Left lung (tissue), 10 donors: ENCODE data around the gene MLPH. TPM values are rescaled to one million over a fixed set of nuclear protein-coding genes. Genes with fewer than 3 reads are reported as not detected.
A peak's percentile ranks its signal among the peaks of the same experiment; 100 is the strongest.
"Not testable (repeated sequence)": the region's sequence is repeated elsewhere in the genome, so short reads cannot be mapped to it uniquely, and the experiment has no call there.

Experiments
- ATAC-seq: fragments of 200-7000 bp; cut with Tn5 transposase; one replicate; pipeline ENCODE4 v1.9.1; 2020; ENCODE audit warnings: moderate library complexity
- DNase-seq, 4 donors: peaks; one replicate each; pipeline ENCODE4 v3.0.0-alpha.2; 2013 to 2020
- H3K27ac ChIP-seq, 2 donors: fragments of 200-600 bp; sonication (generic) in 1 of 2; one replicate each; pipeline versions ENCODE4 v1.5.0 to v1.8.0; 2020 to 2021
- H3K27me3 ChIP-seq, 2 donors: fragments of 200-600 bp; sonication (generic) in 1 of 2; one replicate each; pipeline versions ENCODE4 v1.5.0 to v1.8.0; 2020 to 2021
- H3K36me3 ChIP-seq, 2 donors: fragments of 200-600 bp; sonication (generic) in 1 of 2; one replicate each; pipeline versions ENCODE4 v1.5.0 to v1.8.0; 2020 to 2021
- H3K4me1 ChIP-seq, 2 donors: fragments of 200-600 bp; one replicate each; pipeline ENCODE4 v1.8.0; 2021
- H3K4me3 ChIP-seq, 2 donors: fragments of 200-600 bp; sonication (generic) in 1 of 2; one replicate each; pipeline versions ENCODE4 v1.5.0 to v1.8.0; 2020 to 2021; ENCODE audit warnings: mild to moderate bottlenecking in 1 of 2
- H3K9me3 ChIP-seq, 2 donors: fragments of 200-600 bp; sonication (generic) in 1 of 2; one replicate each; pipeline versions ENCODE4 v1.5.0 to v1.8.0; 2020 to 2021
- CTCF ChIP-seq, 2 donors: fragments of 200-600 bp; sonication (generic) in 1 of 2; IDR thresholded peaks; one replicate each; pipeline versions ENCODE4 v1.5.0 to v1.8.0; 2021; ENCODE audit warnings: antibody characterized with exemption in 2 of 2
- intact Hi-C, 2 donors: fragments of 100-400 bp; cut with DNase I; formaldehyde crosslinking; loops; one replicate each; pipeline versions ENCODE4 v1.11.2 to v1.14.2; 2022
- polyA plus RNA-seq, 6 donors: library from polyadenylated mRNA; unstranded; fragments of 120-200 nt; gene quantifications; one replicate each; pipeline ENCODE4 v1.2.1, GENCODE V29; 2013; ENCODE audit not compliant: insufficient read length in 6 of 6
- total RNA-seq, 2 donors: library from RNA; stranded (reverse); fragmentation: NEBNext Ultra II Directional; extraction: Animal tissue kit (Norgen Biotek cat#: 25700); gene quantifications; one replicate each; pipeline ENCODE4 v1.2.1, GENCODE V29; 2021
- donor health status: DM: no; HTN: yes; CAD: no.
- donor health status: DM: no; HTN: no; CAD: no.

MLPH gene
- total and polyA plus RNA-seq, 8 donors: 1.9 to 296 (median 3.2) TPM

DNA sequence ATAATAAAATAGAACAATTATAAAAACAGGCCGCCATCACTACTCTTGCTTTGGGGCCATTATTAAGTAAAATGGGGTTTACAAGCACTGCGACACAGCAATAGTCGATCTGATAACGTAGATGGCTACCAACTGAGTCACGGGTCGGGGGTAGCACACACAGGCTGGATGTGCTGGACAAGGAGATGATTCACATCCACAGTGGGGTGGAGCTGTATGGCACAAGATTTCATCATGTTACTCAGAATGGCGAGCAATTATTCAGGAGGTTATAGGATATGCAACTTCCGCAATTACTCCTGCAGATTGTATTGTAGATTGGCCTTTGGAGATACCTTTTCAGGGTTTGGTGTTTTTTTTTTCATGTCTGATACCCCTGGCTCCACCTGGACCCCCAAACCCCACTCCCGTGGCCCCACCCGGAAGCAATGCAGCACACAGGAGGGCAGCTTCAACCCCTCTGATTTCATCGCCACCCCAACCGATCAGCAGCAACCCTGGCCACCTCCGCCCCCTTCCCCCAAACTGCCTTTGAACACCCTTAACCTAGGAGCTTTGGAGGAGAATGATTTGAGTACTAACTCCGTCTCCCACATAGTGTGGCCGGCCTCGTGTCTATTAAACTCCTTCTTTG is 21.4 kb upstream of the MLPH start:
- no peaks in the 10 kb centered on the region for H3K27me3 ChIP-seq
- DNase-seq: no peak
- H3K4me1 ChIP-seq: no peaks in the 10 kb centered on the region
- peak; percentile 35 for ATAC-seq
- peak overlapping the region in 1 of 2 donors; percentile 33 for H3K27ac ChIP-seq
- H3K36me3 ChIP-seq: no peaks in the 10 kb centered on the region
- H3K4me3 ChIP-seq: no peak overlapping the region
- H3K9me3 ChIP-seq: no peaks in the 10 kb centered on the region
- TF ChIP-seq CTCF (IDR thresholded peaks at IDR 0.05): no peak
- intact Hi-C loops: no loop called here

DNA sequence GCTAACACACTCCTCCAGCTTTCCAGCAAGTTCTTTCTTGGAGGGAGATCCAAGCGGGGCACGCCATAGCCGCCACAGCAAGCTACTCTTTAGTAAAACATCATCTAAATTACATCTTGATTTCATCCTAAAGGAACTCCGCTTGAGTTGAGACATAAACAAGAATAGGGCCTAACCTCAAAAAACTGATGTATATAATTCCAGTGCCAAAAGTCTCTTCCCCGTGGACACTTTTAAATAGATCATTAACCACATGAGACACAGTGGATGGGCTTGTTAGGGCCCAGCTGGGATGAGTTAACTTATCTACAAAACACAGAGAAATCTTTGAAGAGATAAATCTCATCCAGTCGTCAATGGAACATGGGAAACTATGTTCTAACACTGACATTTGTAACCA is 20.8 kb upstream of the MLPH start:
- H3K27ac ChIP-seq: peak overlapping the region in 1 of 2 donors; percentile 33
- ATAC-seq: no peak

GRCh38 chr2:237467447-237468179 is 19.4 kb upstream of the MLPH start:
- TF ChIP-seq CTCF (IDR thresholded peaks at IDR 0.05): no peak
- ATAC-seq (no peak), DNase-seq (no peak)
- Histone ChIP-seq H3K27ac (no peak overlapping the region), H3K9me3 (no peaks in the 10 kb centered on the region), H3K4me1 (no peaks in the 10 kb centered on the region), H3K27me3 (no peaks in the 10 kb centered on the region), H3K36me3 (no peaks in the 10 kb centered on the region), H3K4me3 (no peak overlapping the region)
- intact Hi-C loops: no loop called here

More for the DNA sequence above, 20.8 kb upstream of the MLPH start:
- Histone ChIP-seq H3K9me3 (no peaks in the 10 kb centered on the region), H3K4me3 (no peak overlapping the region), H3K27me3 (no peaks in the 10 kb centered on the region), H3K4me1 (no peaks in the 10 kb centered on the region), H3K36me3 (no peaks in the 10 kb centered on the region)
- no peak for TF ChIP-seq CTCF (IDR thresholded peaks at IDR 0.05)
- DNase-seq: peak in 1 of 4 donors; percentile 52
- intact Hi-C loops: no loop called here

GRCh38 chr2:237469410-237469809 is 17.6 kb upstream of the MLPH start:
- H3K4me1 ChIP-seq: peaks cover 7 to 13% of the 10 kb centered on the region in 2 donors
- H3K27ac ChIP-seq, H3K9me3 ChIP-seq, ATAC-seq, intact Hi-C loops, H3K27me3 ChIP-seq, DNase-seq, H3K4me3 ChIP-seq, H3K36me3 ChIP-seq: not testable (repeated sequence)

- Histone ChIP-seq H3K27me3 (no peaks in the 10 kb centered on the region), H3K4me1 (peaks cover 11 to 18% of the 10 kb centered on the region in 2 donors), H3K4me3 (no peak overlapping the region), H3K36me3 (no peaks in the 10 kb centered on the region), H3K27ac (no peak overlapping the region), H3K9me3 (no peaks in the 10 kb centered on the region)
- no peak for DNase-seq
- no peak for TF ChIP-seq CTCF (IDR thresholded peaks at IDR 0.05)
- intact Hi-C loops: loop anchor here (10.0 kb wide), 2 partner anchors 45 to 345 kb away; no protein-coding TSS in a partner anchor
- ATAC-seq: no peak
These were observed 17.2 kb upstream of the MLPH start for GRCh38 chr2:237469849-237470248.
